Bronchial epithelial cell (primary cell): ENCODE measurements around the gene GDF2. TPM values are rescaled to one million over a fixed set of nuclear protein-coding genes. Genes with fewer than 3 reads are reported as not detected.

Source experiments
- DNase-seq: peaks from one replicate; pipeline ENCODE4 v3.0.0-alpha.2; 2010; ENCODE audit warnings: low read depth
- FAIRE-seq: peaks from 2 replicates; lab custom pipeline; 2011; peaks lifted over from hg19 to GRCh38; lab: Jason Lieb, UNC
- H3K27me3 ChIP-seq: 2 replicates; pipeline ENCODE4 v1.5.1; 2011; ENCODE audit warnings: low read length; ENCODE audit not compliant: control insufficient read depth, insufficient read depth
- H3K36me3 ChIP-seq: 2 replicates; pipeline ENCODE4 v1.5.1; 2011; ENCODE audit warnings: low read length; ENCODE audit not compliant: control insufficient read depth, insufficient read depth
- H3K4me3 ChIP-seq: 2 replicates; pipeline ENCODE4 v1.5.1; 2011; ENCODE audit warnings: mild to moderate bottlenecking, low read depth, low read length, control low read depth
- total RNA-seq: library from RNA; depleted of rRNA; stranded (reverse); fragments of >200 nt; gene quantifications from 2 replicates; pipeline ENCODE4 v1.2.1, GENCODE V29; 2014
- TF ChIP-seq, protein P1 (sequence below): IDR thresholded peaks from 2 replicates; pipeline ENCODE4 v1.5.1; 2011; ENCODE audit warnings: mild to moderate bottlenecking, moderate library complexity, low read length, control low read depth, inconsistent platforms; ENCODE audit not compliant: insufficient read depth, severe bottlenecking

Gene GDF2
- total RNA-seq, 1 donor from 2014 or later: not detected

- DNase-seq (no peak), FAIRE-seq (no peak)
- TF ChIP-seq, protein P1, sequence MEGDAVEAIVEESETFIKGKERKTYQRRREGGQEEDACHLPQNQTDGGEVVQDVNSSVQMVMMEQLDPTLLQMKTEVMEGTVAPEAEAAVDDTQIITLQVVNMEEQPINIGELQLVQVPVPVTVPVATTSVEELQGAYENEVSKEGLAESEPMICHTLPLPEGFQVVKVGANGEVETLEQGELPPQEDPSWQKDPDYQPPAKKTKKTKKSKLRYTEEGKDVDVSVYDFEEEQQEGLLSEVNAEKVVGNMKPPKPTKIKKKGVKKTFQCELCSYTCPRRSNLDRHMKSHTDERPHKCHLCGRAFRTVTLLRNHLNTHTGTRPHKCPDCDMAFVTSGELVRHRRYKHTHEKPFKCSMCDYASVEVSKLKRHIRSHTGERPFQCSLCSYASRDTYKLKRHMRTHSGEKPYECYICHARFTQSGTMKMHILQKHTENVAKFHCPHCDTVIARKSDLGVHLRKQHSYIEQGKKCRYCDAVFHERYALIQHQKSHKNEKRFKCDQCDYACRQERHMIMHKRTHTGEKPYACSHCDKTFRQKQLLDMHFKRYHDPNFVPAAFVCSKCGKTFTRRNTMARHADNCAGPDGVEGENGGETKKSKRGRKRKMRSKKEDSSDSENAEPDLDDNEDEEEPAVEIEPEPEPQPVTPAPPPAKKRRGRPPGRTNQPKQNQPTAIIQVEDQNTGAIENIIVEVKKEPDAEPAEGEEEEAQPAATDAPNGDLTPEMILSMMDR: no peak
- Histone ChIP-seq H3K36me3 (no peaks in the 10 kb centered on the region), H3K27me3 (no peaks in the 10 kb centered on the region), H3K4me3 (no peak overlapping the region)
Observed at GRCh38 chr10:47370878-47371277, 48.6 kb downstream of the GDF2 start.

GRCh38 chr10:47371629-47372485 lies 49.6 kb downstream of the GDF2 start:
- DNase-seq (no peak), FAIRE-seq (no peak)
- TF ChIP-seq, protein P1: no peak
- no peaks in the 10 kb centered on the region for H3K27me3 ChIP-seq
- no peaks in the 10 kb centered on the region for H3K36me3 ChIP-seq
- no peak overlapping the region for H3K4me3 ChIP-seq

DNA sequence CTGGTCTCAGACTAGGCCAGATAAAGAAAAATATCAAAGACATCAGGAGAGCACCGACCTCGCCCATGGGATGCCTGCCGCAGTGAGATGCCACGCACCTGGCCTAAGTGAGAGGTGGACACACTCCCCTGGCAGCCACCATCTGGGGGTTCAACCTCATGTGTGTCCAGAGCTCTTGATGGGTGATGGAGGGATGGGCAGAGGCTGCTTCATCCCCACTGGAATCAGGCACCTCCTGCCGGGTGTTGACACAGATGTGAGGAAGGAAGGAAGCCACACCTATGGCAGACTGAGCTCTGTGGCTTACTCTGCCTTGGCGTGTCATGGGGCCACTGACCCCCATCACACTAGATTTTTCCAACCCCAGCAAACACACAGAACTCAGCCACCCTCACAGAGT lies 50.5 kb downstream of the GDF2 start:
- FAIRE-seq (no peak), DNase-seq (no peak)
- TF ChIP-seq, protein P1: no peak

GRCh38 chr10:47374611-47375536 lies 52.6 kb downstream of the GDF2 start:
- FAIRE-seq: no peak
- Histone ChIP-seq H3K27me3 (no peaks in the 10 kb centered on the region), H3K36me3 (no peaks in the 10 kb centered on the region), H3K4me3 (no peak overlapping the region)
- TF ChIP-seq, protein P1: no peak
- DNase-seq: no peak

More for the DNA sequence above, 50.5 kb downstream of the GDF2 start:
- Histone ChIP-seq H3K36me3 (no peaks in the 10 kb centered on the region), H3K4me3 (no peak overlapping the region), H3K27me3 (no peaks in the 10 kb centered on the region)

- Histone ChIP-seq H3K27me3 (no peaks in the 10 kb centered on the region), H3K4me3 (no peak overlapping the region), H3K36me3 (no peaks in the 10 kb centered on the region)
- DNase-seq (no peak), FAIRE-seq (no peak)
- TF ChIP-seq, protein P1: no peak
Observed at GRCh38 chr10:47376522-47377220, 54.4 kb downstream of the GDF2 start.
